HG03095 (cell line): ENCODE results near the gene CCDC74A.
"Not testable (repeated sequence)": the region's sequence is repeated elsewhere in the genome, so short reads cannot be mapped to it uniquely, and the experiment has no call there.

Source experiments
- ATAC-seq: cut with Tn5 transposase; IDR thresholded peaks from one replicate; pipeline ENCODE4 v1.9.1; 2021; ENCODE audit warnings: moderate library complexity; ENCODE audit not compliant: unreplicated experiment

The CCDC74A gene

DNA sequence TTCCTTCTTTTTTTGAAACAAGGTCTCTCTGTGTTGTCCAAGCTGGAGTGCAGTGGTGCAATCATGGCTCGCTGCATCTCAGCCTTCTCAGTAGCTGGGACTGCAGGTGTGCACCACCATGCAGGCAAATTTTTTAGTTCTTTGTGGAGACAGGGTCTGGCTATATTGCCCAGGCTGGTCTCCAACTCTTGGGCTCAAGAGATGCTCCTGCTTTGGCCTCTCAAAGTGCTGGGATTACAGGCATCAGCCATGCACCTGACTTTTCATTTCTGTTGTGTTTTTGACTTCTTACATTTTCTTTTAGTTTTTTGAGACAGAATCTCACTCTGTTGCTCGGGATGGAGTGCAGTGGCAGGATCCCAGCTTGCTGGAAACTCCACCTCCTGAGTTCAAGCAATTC lies 2.4 kb upstream of the CCDC74A start:
- not testable (repeated sequence) for ATAC-seq

- peak; percentile 70 for ATAC-seq
Observed at GRCh38 chr2:131528981-131529863, 1.5 kb downstream of the CCDC74A start.

GRCh38 chr2:131529864-131530445 lies 2.3 kb downstream of the CCDC74A start:
- not testable (repeated sequence) for ATAC-seq

- ATAC-seq = not testable (repeated sequence)
Observed at GRCh38 chr2:131530626-131531344, 3.1 kb downstream of the CCDC74A start.

GRCh38 chr2:131531547-131532185 lies 4.0 kb downstream of the CCDC74A start:
- ATAC-seq = not testable (repeated sequence)

DNA sequence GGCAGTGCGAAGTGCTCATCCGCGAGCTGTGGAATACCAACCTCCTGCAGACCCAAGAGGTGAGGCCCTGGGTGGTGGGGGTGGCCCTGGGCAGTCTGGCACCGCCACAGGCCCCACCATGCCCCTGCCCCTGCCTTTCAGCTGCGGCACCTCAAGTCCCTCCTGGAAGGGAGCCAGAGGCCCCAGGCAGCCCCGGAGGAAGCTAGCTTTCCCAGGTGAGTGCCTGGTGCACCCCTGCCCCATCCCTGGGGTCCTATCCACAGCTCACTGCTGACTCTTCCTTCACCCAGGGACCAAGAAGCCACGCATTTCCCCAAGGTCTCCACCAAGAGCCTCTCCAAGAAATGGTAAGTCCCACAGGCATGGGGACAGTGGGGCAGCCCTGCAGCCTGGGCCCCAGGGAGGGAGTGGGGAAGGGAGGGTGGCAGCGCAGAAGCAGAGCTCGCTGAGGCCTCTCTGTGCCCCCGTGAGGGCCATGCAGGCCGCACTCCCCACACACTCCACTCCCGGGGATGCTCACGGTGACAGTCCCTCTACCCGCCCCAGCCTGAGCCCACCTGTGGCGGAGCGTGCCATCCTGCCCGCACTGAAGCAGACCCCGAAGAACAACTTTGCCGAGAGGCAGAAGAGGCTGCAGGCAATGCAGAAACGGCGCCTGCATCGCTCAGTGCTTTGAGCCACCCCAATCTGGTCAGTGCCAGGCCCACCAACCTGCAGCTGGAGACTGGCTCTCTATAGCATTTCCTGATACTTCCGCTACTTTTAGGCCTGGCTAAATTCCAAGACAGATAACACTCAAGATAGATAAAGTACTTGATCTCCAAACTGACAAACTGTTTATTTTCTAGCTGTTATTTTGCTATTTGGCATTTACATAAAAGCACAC lies 5.3 kb downstream of the CCDC74A start:
- not testable (repeated sequence) for ATAC-seq

GRCh38 chr2:131533609-131534316 lies 6.1 kb downstream of the CCDC74A start:
- not testable (repeated sequence) for ATAC-seq

- ATAC-seq = not testable (repeated sequence)
Observed at GRCh38 chr2:131534317-131534672, 6.6 kb downstream of the CCDC74A start.

GRCh38 chr2:131534965-131535364 lies 7.3 kb downstream of the CCDC74A start:
- not testable (repeated sequence) for ATAC-seq

DNA sequence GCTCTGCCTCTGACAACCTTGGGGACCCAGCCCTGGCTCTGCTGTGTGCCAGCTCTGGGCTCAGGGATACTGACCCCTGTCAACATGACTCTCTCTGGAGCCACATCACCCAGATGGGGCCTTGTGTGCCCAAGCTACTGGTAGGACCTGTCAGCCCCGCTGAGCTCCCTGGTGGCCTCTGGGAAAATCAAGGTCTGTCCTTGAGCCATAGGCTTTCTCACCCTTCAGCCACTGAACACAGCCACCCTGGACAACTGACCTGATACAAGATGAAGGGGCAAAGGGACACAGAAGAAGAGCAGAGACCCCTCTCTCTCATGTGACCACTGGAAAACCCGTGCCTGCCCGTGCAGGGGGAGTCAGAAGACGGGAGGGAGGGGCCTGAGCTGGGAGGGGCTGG lies 7.8 kb downstream of the CCDC74A start:
- no peak for ATAC-seq

GRCh38 chr2:131535951-131536826 lies 8.5 kb downstream of the CCDC74A start:
- ATAC-seq = not testable (repeated sequence)

DNA sequence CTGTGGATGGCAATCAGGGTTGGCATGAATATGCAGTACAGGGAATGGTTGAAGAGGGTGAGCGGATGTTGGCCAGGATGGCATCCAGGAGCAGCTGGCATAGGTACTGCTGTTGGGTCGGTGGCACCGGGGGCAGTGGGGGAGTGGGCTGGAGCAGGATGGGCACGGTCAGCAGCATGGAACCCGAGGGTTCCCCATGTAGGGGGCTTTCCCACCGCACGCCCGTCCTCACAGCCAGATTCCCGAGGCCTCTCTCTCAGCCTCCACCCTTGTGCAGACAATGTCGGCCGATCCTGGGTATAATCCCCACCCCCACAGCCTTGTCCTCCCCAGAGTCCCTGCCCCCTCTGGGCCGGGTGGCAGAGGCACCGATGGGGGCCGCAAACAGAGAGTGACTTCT lies 9.2 kb downstream of the CCDC74A start:
- ATAC-seq = not testable (repeated sequence)

DNA sequence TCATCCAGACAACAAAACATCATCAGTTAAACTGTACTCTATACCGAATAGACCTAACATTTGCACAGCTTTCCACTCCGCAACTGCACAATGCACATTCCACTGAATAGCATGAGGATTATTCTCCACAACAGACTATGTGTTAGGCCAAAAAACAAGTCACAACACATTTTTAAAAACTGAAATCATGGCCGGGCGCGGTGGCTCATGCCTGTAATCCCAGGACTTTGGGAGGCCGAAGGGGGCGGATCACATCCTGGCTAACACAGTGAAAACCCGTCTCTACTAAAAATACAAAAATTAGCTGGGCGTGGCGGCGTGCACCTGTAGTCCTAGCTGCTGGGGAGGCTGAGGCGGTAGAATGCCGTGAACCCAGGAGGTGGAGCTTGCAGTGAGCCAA lies 11.2 kb downstream of the CCDC74A start:
- ATAC-seq = not testable (repeated sequence)

DNA sequence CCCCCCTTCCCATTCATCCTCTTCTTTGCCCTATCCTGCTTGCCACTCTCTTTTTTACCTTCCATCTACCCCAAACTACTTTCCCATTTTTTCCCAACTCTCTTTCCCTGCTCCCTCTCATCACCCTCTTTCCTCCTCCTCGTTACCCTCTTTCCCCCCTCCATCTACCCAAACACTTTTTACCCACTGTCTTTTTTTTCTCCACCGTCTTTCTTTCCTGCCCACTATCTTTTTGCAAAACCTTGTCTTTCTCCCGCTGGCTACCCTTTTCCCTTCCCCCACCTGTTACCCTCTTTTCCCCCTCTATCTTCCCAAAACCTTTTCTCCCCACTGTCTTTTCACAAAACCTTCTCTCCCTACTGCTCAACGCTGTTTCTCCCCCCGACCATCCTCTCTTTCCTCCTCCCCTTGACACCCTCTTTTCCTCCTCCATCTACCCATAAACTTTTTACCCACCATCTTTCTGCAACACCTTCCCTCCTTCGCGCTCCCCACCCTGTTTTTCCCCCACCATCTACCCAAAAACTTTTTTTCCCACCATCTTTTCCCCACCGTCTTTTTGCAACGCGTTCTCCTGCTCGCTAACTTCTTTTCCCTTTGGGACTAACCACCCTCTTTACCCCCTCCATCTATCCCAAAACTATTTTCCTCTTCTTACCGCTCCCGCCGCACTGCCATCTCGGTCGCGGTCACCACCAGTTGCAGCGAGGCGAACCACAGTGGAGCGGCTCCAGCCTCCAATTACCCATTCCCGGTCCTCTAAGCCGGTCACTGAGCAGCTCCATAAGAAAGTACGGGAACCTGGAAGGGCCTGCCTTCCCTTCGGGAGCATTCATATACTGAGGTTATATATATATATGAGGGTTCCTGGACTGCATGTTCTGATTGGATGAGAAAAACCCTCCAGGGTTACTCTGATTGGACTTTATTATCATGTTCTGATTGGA lies 15.0 kb downstream of the CCDC74A start:
- ATAC-seq = no peak

DNA sequence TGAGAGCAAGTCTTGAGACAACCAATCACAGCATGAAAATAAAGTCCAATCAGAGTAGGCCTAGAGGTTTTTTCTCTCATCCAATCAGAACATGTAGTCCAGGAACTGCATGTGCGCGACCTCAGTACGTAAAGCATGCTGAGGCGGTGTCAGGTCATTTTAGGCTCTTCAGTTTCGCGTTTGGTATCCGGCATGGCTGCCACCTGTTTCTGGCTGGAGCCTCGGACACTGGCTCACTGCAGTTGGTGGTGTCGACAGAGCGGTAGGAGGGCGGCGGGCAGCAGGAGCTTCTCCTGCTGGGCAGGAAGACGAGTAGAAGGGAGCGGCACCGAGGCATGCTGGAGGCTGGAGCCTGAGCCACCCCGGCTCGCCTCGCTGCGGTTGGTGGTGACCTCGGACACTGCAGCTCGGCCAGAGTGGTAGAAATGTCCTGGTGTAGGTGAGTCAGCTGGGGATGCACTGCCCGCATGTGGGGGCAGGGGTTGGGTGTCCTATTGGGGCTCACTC lies 15.8 kb downstream of the CCDC74A start:
- no peak for ATAC-seq

- not testable (repeated sequence) for ATAC-seq
Observed at GRCh38 chr2:131544006-131544812, 16.5 kb downstream of the CCDC74A start.
